ENCODE data around the gene TNNT3.

GRCh38 chr11:1952806-1953482, 33.4 kb downstream of the TNNT3 start:
- TF ChIP-seq CTCF (IDR thresholded peaks at IDR 0.05) (no peak), POLR2AphosphoS5 (IDR thresholded peaks at IDR 0.05) (no peak), POLR2A (IDR thresholded peaks at IDR 0.05) (no peak)

Data from prostate gland (tissue), 2 donors.